Osteocyte (in vitro differentiated cells): ENCODE results near the gene RNF181. TPM values are rescaled to one million over a fixed set of nuclear protein-coding genes. Genes with fewer than 3 reads are reported as not detected.

Source experiments
- DNase-seq: peaks from one replicate; pipeline ENCODE4 v3.0.0; 2021; ENCODE audit warnings: mixed read lengths; ENCODE audit not compliant: unreplicated experiment; ENCODE audit errors: extremely low spot score
- H3K27ac Mint-ChIP-seq: one replicate; pipeline ENCODE4 v1.8.0; 2021; ENCODE audit warnings: mild to moderate bottlenecking, mixed read lengths; ENCODE audit not compliant: unreplicated experiment
- H3K27me3 Mint-ChIP-seq: one replicate; pipeline ENCODE4 v1.8.0; 2021; ENCODE audit warnings: mixed read lengths; ENCODE audit not compliant: unreplicated experiment
- H3K36me3 Mint-ChIP-seq: one replicate; pipeline ENCODE4 v1.8.0; 2021; ENCODE audit warnings: mixed read lengths; ENCODE audit not compliant: unreplicated experiment
- H3K4me1 Mint-ChIP-seq: one replicate; pipeline ENCODE4 v1.8.0; 2021; ENCODE audit warnings: mixed read lengths; ENCODE audit not compliant: unreplicated experiment
- H3K4me3 Mint-ChIP-seq: one replicate; pipeline ENCODE4 v1.8.0; 2021; ENCODE audit warnings: mild to moderate bottlenecking, moderate library complexity, mixed read lengths; ENCODE audit not compliant: unreplicated experiment
- H3K9me3 Mint-ChIP-seq: one replicate; pipeline ENCODE4 v1.8.0; 2021; ENCODE audit warnings: mixed read lengths; ENCODE audit not compliant: unreplicated experiment
- total RNA-seq: library from RNA; stranded (reverse); gene quantifications from 2 replicates; pipeline ENCODE4 v1.2.1, GENCODE V29; 2021
- TF ChIP-seq, protein P1 (sequence below): fragments of 200-600 bp; sonication (generic); IDR thresholded peaks from 2 replicates; pipeline ENCODE4 v1.5.0; 2021; ENCODE audit warnings: antibody characterized with exemption, mild to moderate bottlenecking, moderate library complexity

Gene RNF181
- total RNA-seq, 1 donor from 2014 or later = 77.2 TPM

DNA sequence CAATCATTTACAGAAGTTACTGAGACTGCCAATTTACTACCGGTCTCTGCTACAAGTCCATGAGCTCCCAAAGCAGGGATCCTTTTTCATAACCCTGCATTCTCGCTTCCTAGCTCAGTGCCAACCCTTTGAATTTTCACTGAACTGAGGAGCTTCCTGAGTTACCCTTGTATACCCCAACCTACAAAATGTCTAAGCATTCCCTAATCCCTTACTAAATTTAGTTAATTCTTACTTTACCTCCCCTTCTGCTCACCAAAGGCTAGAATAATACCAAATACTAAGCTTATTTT is 47.0 kb upstream of the RNF181 start:
- TF ChIP-seq, protein P1, sequence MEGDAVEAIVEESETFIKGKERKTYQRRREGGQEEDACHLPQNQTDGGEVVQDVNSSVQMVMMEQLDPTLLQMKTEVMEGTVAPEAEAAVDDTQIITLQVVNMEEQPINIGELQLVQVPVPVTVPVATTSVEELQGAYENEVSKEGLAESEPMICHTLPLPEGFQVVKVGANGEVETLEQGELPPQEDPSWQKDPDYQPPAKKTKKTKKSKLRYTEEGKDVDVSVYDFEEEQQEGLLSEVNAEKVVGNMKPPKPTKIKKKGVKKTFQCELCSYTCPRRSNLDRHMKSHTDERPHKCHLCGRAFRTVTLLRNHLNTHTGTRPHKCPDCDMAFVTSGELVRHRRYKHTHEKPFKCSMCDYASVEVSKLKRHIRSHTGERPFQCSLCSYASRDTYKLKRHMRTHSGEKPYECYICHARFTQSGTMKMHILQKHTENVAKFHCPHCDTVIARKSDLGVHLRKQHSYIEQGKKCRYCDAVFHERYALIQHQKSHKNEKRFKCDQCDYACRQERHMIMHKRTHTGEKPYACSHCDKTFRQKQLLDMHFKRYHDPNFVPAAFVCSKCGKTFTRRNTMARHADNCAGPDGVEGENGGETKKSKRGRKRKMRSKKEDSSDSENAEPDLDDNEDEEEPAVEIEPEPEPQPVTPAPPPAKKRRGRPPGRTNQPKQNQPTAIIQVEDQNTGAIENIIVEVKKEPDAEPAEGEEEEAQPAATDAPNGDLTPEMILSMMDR = no peak
- H3K9me3 Mint-ChIP-seq = no peaks in the 10 kb centered on the region
- no peaks in the 10 kb centered on the region for H3K27me3 Mint-ChIP-seq
- no peak for DNase-seq
- H3K4me3 Mint-ChIP-seq = no peak overlapping the region
- H3K36me3 Mint-ChIP-seq = peaks cover 28% of the 10 kb centered on the region
- H3K27ac Mint-ChIP-seq = no peak overlapping the region
- H3K4me1 Mint-ChIP-seq = peaks cover 15% of the 10 kb centered on the region

DNA sequence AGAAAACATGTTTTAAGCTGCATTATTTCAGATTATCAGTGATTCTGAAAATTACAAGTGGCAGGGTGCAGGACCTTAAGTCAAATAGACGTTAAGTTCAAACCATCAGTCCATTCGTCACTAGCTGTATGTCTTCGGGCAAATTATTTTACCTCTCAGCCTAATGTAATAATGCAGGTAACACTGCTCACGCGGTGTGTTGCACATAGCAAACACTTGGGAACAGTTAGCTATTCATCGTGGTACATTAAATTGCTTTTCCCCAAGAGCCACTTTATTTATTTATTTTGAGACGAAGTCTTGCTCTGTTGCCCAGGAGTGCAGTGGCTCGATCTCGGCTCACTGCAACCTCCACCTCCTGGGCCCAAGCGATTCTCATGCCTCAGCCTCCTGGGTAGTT is 46.5 kb upstream of the RNF181 start:
- no peak for DNase-seq
- H3K36me3 Mint-ChIP-seq = peaks cover 26% of the 10 kb centered on the region
- H3K9me3 Mint-ChIP-seq = no peaks in the 10 kb centered on the region
- no peak overlapping the region for H3K4me3 Mint-ChIP-seq
- H3K27me3 Mint-ChIP-seq = no peaks in the 10 kb centered on the region
- peaks cover 13% of the 10 kb centered on the region for H3K4me1 Mint-ChIP-seq
- TF ChIP-seq, protein P1 = no peak
- H3K27ac Mint-ChIP-seq = peak overlapping the region; percentile 4

- no peak overlapping the region for H3K4me3 Mint-ChIP-seq
- TF ChIP-seq, protein P1 = no peak
- H3K9me3 Mint-ChIP-seq = no peaks in the 10 kb centered on the region
- peak overlapping the region; percentile 77 for H3K27ac Mint-ChIP-seq
- DNase-seq = no peak
- peaks cover 10% of the 10 kb centered on the region for H3K4me1 Mint-ChIP-seq
- H3K27me3 Mint-ChIP-seq = no peaks in the 10 kb centered on the region
- peaks cover 26% of the 10 kb centered on the region for H3K36me3 Mint-ChIP-seq
These were observed 45.7 kb upstream of the RNF181 start for GRCh38 chr2:85549826-85550225.

DNA sequence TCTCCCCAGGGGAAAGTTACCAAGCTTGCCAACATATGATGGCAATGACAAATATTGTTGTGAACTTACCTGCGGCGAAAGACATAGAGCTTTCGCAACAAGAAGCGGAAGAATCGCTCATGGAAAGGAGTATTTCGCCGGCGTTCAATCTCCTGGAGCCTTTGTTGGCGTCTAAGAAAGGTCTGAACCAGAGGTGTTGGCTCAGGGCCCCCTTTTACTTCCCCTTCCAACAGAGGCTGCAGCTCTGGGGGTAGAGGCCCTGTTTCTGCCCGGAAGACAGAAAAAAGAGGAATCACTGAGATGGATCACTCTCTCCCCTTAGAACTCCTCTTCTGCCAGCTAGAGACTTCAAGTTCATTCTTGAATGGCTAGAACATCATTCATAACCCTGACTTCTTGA is 45.1 kb upstream of the RNF181 start:
- no peak overlapping the region for H3K4me3 Mint-ChIP-seq
- no peaks in the 10 kb centered on the region for H3K9me3 Mint-ChIP-seq
- H3K27ac Mint-ChIP-seq = peak overlapping the region; percentile 77
- H3K36me3 Mint-ChIP-seq = peaks cover 31% of the 10 kb centered on the region
- H3K27me3 Mint-ChIP-seq = no peaks in the 10 kb centered on the region
- H3K4me1 Mint-ChIP-seq = peaks cover 10% of the 10 kb centered on the region
- DNase-seq = no peak
- TF ChIP-seq, protein P1 = no peak

- H3K27ac Mint-ChIP-seq = no peak overlapping the region
- H3K4me1 Mint-ChIP-seq = peaks cover 10% of the 10 kb centered on the region
- no peak overlapping the region for H3K4me3 Mint-ChIP-seq
- TF ChIP-seq, protein P1 = peak; percentile 93
- H3K27me3 Mint-ChIP-seq = no peaks in the 10 kb centered on the region
- no peaks in the 10 kb centered on the region for H3K9me3 Mint-ChIP-seq
- H3K36me3 Mint-ChIP-seq = peaks cover 31% of the 10 kb centered on the region
- DNase-seq = peak; percentile 90
These were observed 43.6 kb upstream of the RNF181 start for GRCh38 chr2:85551698-85552678.
